DND-41 (cell line): ENCODE measurements around the gene PRAMEF26.
"Not testable (repeated sequence)": the region's sequence is repeated elsewhere in the genome, so short reads cannot be mapped to it uniquely, and the experiment has no call there.

Experiments
- ATAC-seq: fragments of 200-7000 bp; cut with Tn5 transposase; 3 replicates; pipeline ENCODE4 v1.9.1; 2021; ENCODE audit warnings: low read depth; ENCODE audit not compliant: insufficient read depth
- DNase-seq: peaks from one replicate; pipeline ENCODE4 v3.0.0-alpha.2; 2020
- H2AFZ ChIP-seq: 2 replicates; pipeline ENCODE4 v1.6.0; 2012; ENCODE audit warnings: low read depth, low read length
- H3K27ac ChIP-seq: 2 replicates; pipeline ENCODE4 v1.5.1; 2012; ENCODE audit warnings: low read length, inconsistent platforms
- H3K27me3 ChIP-seq: fragments of 200-600 bp; sonication (generic); 2 replicates; pipeline ENCODE4 v1.6.0; 2012; ENCODE audit warnings: low read length, mild to moderate bottlenecking, inconsistent platforms; ENCODE audit not compliant: insufficient read depth, poor library complexity
- H3K36me3 ChIP-seq: 2 replicates; pipeline ENCODE4 v1.5.1; 2012; ENCODE audit warnings: low read length, inconsistent platforms; ENCODE audit not compliant: insufficient read depth
- H3K4me1 ChIP-seq: 2 replicates; pipeline ENCODE4 v1.5.1; 2012; ENCODE audit warnings: mild to moderate bottlenecking, low read length; ENCODE audit not compliant: insufficient read depth
- H3K4me2 ChIP-seq: 2 replicates; pipeline ENCODE4 v1.6.0; 2012; ENCODE audit warnings: mild to moderate bottlenecking, moderate library complexity, low read length, inconsistent platforms; ENCODE audit not compliant: insufficient read depth
- H3K4me3 ChIP-seq, 2 experiments: fragments of 200-600 bp in 1 of 2; shearing (Covaris generic) in 1 of 2; 2 replicates each; pipeline ENCODE4 v1.5.1; 2012 to 2016; ENCODE audit warnings: inconsistent platforms in 2 of 2, low read length in 2 of 2, mild to moderate bottlenecking in 2 of 2, low read depth in 1 of 2, moderate library complexity in 1 of 2
- H3K79me2 ChIP-seq: 2 replicates; pipeline ENCODE4 v1.6.0; 2012; ENCODE audit warnings: low read length, inconsistent platforms; ENCODE audit not compliant: insufficient read depth
- H3K9ac ChIP-seq: 2 replicates; pipeline ENCODE4 v1.6.0; 2012; ENCODE audit warnings: low read depth, mild to moderate bottlenecking, inconsistent platforms, low read length, moderate library complexity
- H3K9me3 ChIP-seq: 2 replicates; pipeline ENCODE4 v1.5.1; 2012; ENCODE audit warnings: low read length, moderate library complexity, mild to moderate bottlenecking, inconsistent platforms; ENCODE audit not compliant: insufficient read depth, severe bottlenecking
- H4K20me1 ChIP-seq: 2 replicates; pipeline ENCODE4 v1.6.0; 2012; ENCODE audit warnings: low read length; ENCODE audit not compliant: insufficient read depth

Gene PRAMEF26

DNA sequence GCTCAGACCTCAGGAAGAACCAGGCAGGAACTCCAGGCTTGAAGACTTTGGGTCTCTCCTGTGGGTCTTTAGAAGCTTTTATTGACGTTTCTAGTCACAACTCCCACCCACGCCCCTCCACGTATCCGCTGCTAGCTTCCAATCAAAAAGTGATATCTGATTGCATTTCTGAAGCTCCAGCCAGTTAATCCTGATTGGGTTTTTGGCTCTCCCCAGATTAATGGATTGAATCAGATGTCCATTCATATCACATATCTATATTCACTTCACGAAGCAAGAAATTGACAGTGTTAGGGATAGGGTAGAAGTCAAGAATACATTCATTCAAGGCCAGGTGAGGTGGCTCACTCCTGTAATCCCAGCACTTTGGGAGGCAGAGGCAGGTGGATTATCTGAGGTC, at the start of gene PRAMEF26:
TSS of gene PRAMEF26 (minus strand) at position 101 of the 400 bp plus-strand sequence. CDS start 2,914 bp downstream, outside the sequence.
- not testable (repeated sequence) for H3K4me2 ChIP-seq, H4K20me1 ChIP-seq, H3K27me3 ChIP-seq, H2AFZ ChIP-seq, H3K9ac ChIP-seq, H3K4me3 ChIP-seq, H3K4me1 ChIP-seq, ATAC-seq, H3K36me3 ChIP-seq, H3K9me3 ChIP-seq, H3K79me2 ChIP-seq, H3K27ac ChIP-seq, DNase-seq

DNA sequence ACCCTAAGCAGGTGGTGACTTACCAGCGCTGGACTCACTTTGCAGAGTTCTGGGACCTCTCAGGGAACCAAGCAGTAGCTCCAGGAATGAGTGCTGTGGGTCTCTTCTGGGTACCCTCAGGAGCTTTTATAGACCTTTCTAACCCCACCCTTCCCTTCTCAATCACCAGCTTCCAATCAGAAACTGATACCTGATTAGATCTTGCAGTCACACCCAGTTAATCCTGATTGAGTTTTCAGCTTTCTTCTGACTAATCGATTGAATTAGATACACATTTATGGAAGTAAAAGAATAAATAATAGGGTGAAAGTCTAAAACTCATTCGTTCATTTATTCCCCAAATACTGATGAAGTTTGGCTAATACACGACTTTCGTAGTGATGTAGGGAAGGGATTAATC, 45.5 kb upstream of the PRAMEF26 start, which contains the start of gene PRAMEF13:
TSS of gene PRAMEF13 (minus strand) at position 101 of the 400 bp plus-strand sequence. CDS start 1,820 bp downstream, outside the sequence.
- H3K4me2 ChIP-seq, DNase-seq, H3K79me2 ChIP-seq, ATAC-seq, H3K9me3 ChIP-seq, H3K36me3 ChIP-seq, H3K4me1 ChIP-seq, H3K27me3 ChIP-seq, H3K27ac ChIP-seq, H3K9ac ChIP-seq, H4K20me1 ChIP-seq, H2AFZ ChIP-seq, H3K4me3 ChIP-seq: not testable (repeated sequence)

DNA sequence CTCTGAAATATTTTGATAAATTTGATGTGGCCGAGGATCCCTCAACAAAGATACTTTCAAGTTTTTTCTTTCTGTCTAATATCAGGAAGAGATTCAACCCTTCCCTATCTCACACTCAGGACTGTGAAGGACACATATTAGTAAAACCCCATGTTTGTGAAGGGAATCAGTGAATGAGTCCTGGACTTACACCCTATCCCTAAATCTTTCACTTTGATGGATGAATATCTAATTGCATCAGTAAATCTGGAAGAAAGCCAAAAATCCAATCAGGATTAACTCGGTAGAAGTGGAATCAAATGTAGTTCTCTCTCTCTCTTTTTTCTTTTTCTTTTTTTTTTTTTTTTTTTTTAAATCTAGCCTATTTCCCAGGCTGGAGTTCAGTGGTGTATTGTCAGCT, 15.7 kb upstream of the PRAMEF26 start, which contains the start of gene PRAMEF9:
TSS of gene PRAMEF9 (plus strand) at position 301 of the 400 bp plus-strand sequence. CDS start 3,433 bp downstream, outside the sequence.
- DNase-seq, H3K4me2 ChIP-seq, H3K9me3 ChIP-seq, H3K4me3 ChIP-seq, H3K9ac ChIP-seq, H3K79me2 ChIP-seq, H3K4me1 ChIP-seq, H3K36me3 ChIP-seq, H3K27ac ChIP-seq, ATAC-seq, H2AFZ ChIP-seq, H3K27me3 ChIP-seq, H4K20me1 ChIP-seq: not testable (repeated sequence)

DNA sequence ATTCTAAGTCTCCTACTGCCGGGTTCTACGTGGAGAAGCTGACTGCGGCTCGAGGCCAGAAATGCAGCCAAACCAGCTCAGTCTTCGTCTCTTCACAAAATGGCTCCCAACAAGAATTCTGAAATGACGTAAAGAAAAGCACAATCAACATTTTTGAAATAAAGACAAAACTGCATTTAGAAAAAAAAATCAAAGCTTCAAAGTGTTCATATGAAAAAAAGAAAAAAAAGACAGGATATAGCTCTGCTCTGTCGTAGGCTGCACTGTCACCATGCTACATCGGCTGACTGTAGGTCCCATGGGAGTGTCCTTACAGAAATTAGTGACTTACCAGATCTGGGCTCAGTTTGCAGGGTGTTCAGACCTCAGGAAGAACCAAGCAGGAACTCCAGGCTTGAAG, 9.7 kb upstream of the PRAMEF26 start, which contains the start of gene HNRNPCL4:
TSS of gene HNRNPCL4 (minus strand) at position 101 of the 400 bp plus-strand sequence. CDS start 164 bp downstream, outside the sequence.
- H3K4me1 ChIP-seq, ATAC-seq, H3K36me3 ChIP-seq, H3K79me2 ChIP-seq, H3K4me2 ChIP-seq, H3K4me3 ChIP-seq, H3K27me3 ChIP-seq, H3K9ac ChIP-seq, H3K27ac ChIP-seq, H4K20me1 ChIP-seq, H2AFZ ChIP-seq, DNase-seq, H3K9me3 ChIP-seq: not testable (repeated sequence)

- not testable (repeated sequence) for H3K9ac ChIP-seq, ATAC-seq, H2AFZ ChIP-seq, H3K4me1 ChIP-seq, H3K27me3 ChIP-seq, H3K36me3 ChIP-seq, H3K9me3 ChIP-seq, H3K27ac ChIP-seq, H3K4me2 ChIP-seq, H4K20me1 ChIP-seq, H3K79me2 ChIP-seq, H3K4me3 ChIP-seq, DNase-seq
Measured at GRCh38 chr1:13116754-13117153, 39.1 kb downstream of the PRAMEF26 start, which contains the start of gene HNRNPCL2. TSS of gene HNRNPCL2 (minus strand) at chr1:13116854. CDS start at chr1:13116400, 454 bp downstream.
